ENCODE results near the gene ARHGEF10L. TPM values are rescaled to one million over a fixed set of nuclear protein-coding genes. Genes with fewer than 3 reads are reported as not detected.
A peak's percentile ranks its signal among the peaks of the same experiment; 100 is the strongest.

The ARHGEF10L gene
- total and polyA plus RNA-seq, 4 experiments from 2014 or later: 0.47 to 0.78 TPM; not detected in 2

GRCh38 chr1:17594690-17595601 lies 55.4 kb downstream of the ARHGEF10L start:
- no peaks in the 10 kb centered on the region for H3K9me3 ChIP-seq (ENCODE audit: control insufficient read depth in 1 of 2, low read length in 2 of 2)
- H3K4me3 ChIP-seq (ENCODE audit: low read length in 2 of 2): no peak overlapping the region
- ChIA-PET CTCF (ENCODE audit: partially characterized antibody) (no interaction called here), POLR2A (ENCODE audit: partially characterized antibody) (no interaction called here)
- intact Hi-C loops (cut with micrococcal nuclease): no loop called here
- Mint-ChIP-seq H3K27me3 (peaks cover 0 to 1% of the 10 kb centered on the region in 2 donors), H3K4me1 (no peaks in the 10 kb centered on the region), H3K27ac (no peak overlapping the region), H3K4me3 (no peak overlapping the region), H3K36me3 (no peaks in the 10 kb centered on the region), H3K9me3 (no peaks in the 10 kb centered on the region)
- H3K36me3 ChIP-seq (ENCODE audit: insufficient read depth, low read length): no peaks in the 10 kb centered on the region
- no peak overlapping the region for H3K27ac ChIP-seq (ENCODE audit: low read depth, low read length)
- DNase-seq: no peak
- no peaks in the 10 kb centered on the region for H3K27me3 ChIP-seq (ENCODE audit: insufficient read depth, low read length)
- no peaks in the 10 kb centered on the region for H3K4me1 ChIP-seq (ENCODE audit: insufficient read depth, low read length)

DNA sequence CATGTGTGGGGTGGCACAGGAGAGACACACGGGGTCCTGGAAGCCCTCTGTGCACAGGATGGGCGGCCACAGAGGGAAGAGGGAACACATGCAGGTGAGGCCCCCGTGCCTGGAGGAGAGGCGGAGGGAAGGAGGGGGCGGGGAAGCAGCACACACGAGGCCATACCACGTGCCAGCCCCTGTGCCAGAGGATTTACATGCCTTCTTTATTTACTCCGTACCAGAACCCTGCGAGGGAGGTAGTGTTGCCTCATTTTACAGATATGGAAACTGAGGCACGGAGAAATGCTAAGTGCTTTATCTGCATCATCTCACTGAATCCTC lies 56.1 kb downstream of the ARHGEF10L start:
- Mint-ChIP-seq H3K4me1 (no peaks in the 10 kb centered on the region), H3K9me3 (no peaks in the 10 kb centered on the region), H3K27me3 (peaks cover 0 to 1% of the 10 kb centered on the region in 2 donors), H3K27ac (no peak overlapping the region), H3K4me3 (no peak overlapping the region), H3K36me3 (no peaks in the 10 kb centered on the region)
- Histone ChIP-seq H3K27me3 (ENCODE audit: insufficient read depth, low read length) (no peaks in the 10 kb centered on the region), H3K9me3 (ENCODE audit: control insufficient read depth in 1 of 2, low read length in 2 of 2) (no peaks in the 10 kb centered on the region), H3K4me3 (ENCODE audit: low read length in 2 of 2) (no peak overlapping the region), H3K4me1 (ENCODE audit: insufficient read depth, low read length) (no peaks in the 10 kb centered on the region), H3K36me3 (ENCODE audit: insufficient read depth, low read length) (no peaks in the 10 kb centered on the region), H3K27ac (ENCODE audit: low read depth, low read length) (no peak overlapping the region)
- ChIA-PET POLR2A (ENCODE audit: partially characterized antibody) (no interaction called here), CTCF (ENCODE audit: partially characterized antibody) (no interaction called here)
- no peak for DNase-seq
- intact Hi-C loops (cut with micrococcal nuclease): no loop called here

GRCh38 chr1:17596186-17596585 lies 56.7 kb downstream of the ARHGEF10L start:
- Mint-ChIP-seq H3K27me3 (peaks cover 0 to 1% of the 10 kb centered on the region in 2 donors), H3K27ac (no peak overlapping the region), H3K36me3 (no peaks in the 10 kb centered on the region), H3K9me3 (no peaks in the 10 kb centered on the region), H3K4me1 (no peaks in the 10 kb centered on the region), H3K4me3 (no peak overlapping the region)
- intact Hi-C loops (cut with micrococcal nuclease): no loop called here
- H3K4me3 ChIP-seq (ENCODE audit: low read length in 2 of 2): no peak overlapping the region
- no peaks in the 10 kb centered on the region for H3K9me3 ChIP-seq (ENCODE audit: control insufficient read depth in 1 of 2, low read length in 2 of 2)
- H3K36me3 ChIP-seq (ENCODE audit: insufficient read depth, low read length): no peaks in the 10 kb centered on the region
- H3K27me3 ChIP-seq (ENCODE audit: insufficient read depth, low read length): no peaks in the 10 kb centered on the region
- CTCF ChIA-PET (ENCODE audit: partially characterized antibody): no interaction called here
- H3K27ac ChIP-seq (ENCODE audit: low read depth, low read length): no peak overlapping the region
- POLR2A ChIA-PET (ENCODE audit: partially characterized antibody): no interaction called here
- no peaks in the 10 kb centered on the region for H3K4me1 ChIP-seq (ENCODE audit: insufficient read depth, low read length)
- no peak for DNase-seq

DNA sequence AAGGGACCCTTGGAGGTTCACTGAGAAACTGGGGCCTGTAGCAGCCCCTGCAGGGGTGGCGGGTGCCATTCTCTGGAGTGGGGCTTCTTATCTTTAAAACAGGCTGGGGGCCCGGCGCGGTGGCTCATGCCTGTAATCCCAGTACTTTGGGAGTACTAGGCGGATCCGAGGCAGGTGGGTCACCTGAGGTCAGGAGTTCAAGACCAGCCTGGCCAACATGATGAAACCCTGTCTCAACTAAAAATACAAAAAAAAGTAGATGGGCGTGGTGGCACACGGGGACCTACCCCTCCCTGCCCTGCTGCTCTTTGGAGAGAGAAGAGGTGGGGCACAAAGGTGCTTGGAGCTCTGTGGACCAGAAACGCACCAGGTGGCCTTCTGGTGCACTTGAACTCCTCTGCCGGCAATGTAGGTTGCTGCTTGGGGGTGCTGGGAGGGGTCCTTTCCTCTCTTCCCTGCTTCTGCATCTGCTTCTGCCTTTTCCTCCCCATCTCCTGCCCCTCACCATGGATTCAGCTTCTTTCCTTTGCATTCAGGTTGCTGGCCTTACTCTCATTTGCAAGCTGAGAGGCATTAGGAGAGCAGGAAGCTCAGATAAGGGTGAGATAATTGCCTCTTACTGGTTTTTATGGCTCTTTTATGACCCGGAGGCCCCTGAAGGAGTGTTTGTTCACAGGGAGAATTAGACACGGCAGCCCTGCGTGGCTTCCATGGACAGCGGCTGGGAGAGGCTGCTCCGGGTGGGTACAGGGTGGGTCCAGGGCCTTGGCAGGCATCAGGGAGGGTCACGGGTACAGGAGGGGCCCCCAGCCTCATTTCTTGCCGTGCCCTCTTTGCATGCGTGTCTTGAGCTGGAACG lies 57.4 kb downstream of the ARHGEF10L start:
- Histone ChIP-seq H3K27me3 (ENCODE audit: insufficient read depth, low read length) (no peaks in the 10 kb centered on the region), H3K9me3 (ENCODE audit: control insufficient read depth in 1 of 2, low read length in 2 of 2) (no peaks in the 10 kb centered on the region), H3K27ac (ENCODE audit: low read depth, low read length) (no peak overlapping the region), H3K4me1 (ENCODE audit: insufficient read depth, low read length) (no peaks in the 10 kb centered on the region), H3K36me3 (ENCODE audit: insufficient read depth, low read length) (no peaks in the 10 kb centered on the region), H3K4me3 (ENCODE audit: low read length in 2 of 2) (no peak overlapping the region)
- Mint-ChIP-seq H3K4me3 (no peak overlapping the region), H3K27me3 (peaks cover 0 to 1% of the 10 kb centered on the region in 2 donors), H3K27ac (no peak overlapping the region), H3K9me3 (no peaks in the 10 kb centered on the region), H3K36me3 (no peaks in the 10 kb centered on the region), H3K4me1 (no peaks in the 10 kb centered on the region)
- ChIA-PET CTCF (ENCODE audit: partially characterized antibody) (no interaction called here), POLR2A (ENCODE audit: partially characterized antibody) (no interaction called here)
- intact Hi-C loops (cut with micrococcal nuclease): no loop called here
- DNase-seq: no peak

DNA sequence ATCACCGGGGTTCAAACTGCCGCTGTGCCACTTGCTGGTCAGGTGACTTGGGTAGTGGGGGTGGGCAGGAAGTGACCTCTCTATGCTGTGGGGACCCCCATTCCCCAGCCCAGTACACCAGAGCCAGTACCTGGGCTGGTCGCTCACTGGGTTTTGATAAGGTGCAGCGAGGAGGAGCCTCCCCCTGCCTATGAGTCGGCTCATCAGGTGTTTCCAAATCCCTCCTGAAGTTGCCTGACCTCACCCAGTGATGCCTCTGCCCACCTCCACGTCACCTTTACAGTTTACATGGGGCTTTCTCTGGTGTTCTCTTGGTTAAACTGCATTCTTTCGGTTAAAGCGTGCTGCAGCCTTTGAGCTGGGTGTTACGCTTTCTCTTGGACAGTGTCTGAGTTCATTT lies 58.2 kb downstream of the ARHGEF10L start:
- CTCF ChIA-PET (ENCODE audit: partially characterized antibody): no interaction called here

GRCh38 chr1:17598251-17598650 lies 58.8 kb downstream of the ARHGEF10L start:
- Histone ChIP-seq H3K36me3 (ENCODE audit: insufficient read depth, low read length) (no peaks in the 10 kb centered on the region), H3K27me3 (ENCODE audit: insufficient read depth, low read length) (no peaks in the 10 kb centered on the region), H3K4me3 (ENCODE audit: low read length in 2 of 2) (no peak overlapping the region), H3K9me3 (ENCODE audit: control insufficient read depth in 1 of 2, low read length in 2 of 2) (no peaks in the 10 kb centered on the region), H3K27ac (ENCODE audit: low read depth, low read length) (no peak overlapping the region), H3K4me1 (ENCODE audit: insufficient read depth, low read length) (no peaks in the 10 kb centered on the region)
- ChIA-PET POLR2A (ENCODE audit: partially characterized antibody) (no interaction called here), CTCF (ENCODE audit: partially characterized antibody) (no interaction called here)
- H3K27ac Mint-ChIP-seq: no peak overlapping the region
- DNase-seq: no peak
- intact Hi-C loops (cut with micrococcal nuclease): no loop called here
- H3K36me3 Mint-ChIP-seq: no peaks in the 10 kb centered on the region
- H3K9me3 Mint-ChIP-seq: no peaks in the 10 kb centered on the region
- no peaks in the 10 kb centered on the region for H3K4me1 Mint-ChIP-seq
- H3K4me3 Mint-ChIP-seq: no peak overlapping the region
- peaks cover 0 to 1% of the 10 kb centered on the region in 2 donors for H3K27me3 Mint-ChIP-seq

More for the DNA sequence above, 58.2 kb downstream of the ARHGEF10L start:
- H3K36me3 ChIP-seq (ENCODE audit: insufficient read depth, low read length): no peaks in the 10 kb centered on the region
- Mint-ChIP-seq H3K9me3 (no peaks in the 10 kb centered on the region), H3K4me1 (no peaks in the 10 kb centered on the region), H3K4me3 (no peak overlapping the region), H3K36me3 (no peaks in the 10 kb centered on the region), H3K27me3 (peaks cover 0 to 1% of the 10 kb centered on the region in 2 donors), H3K27ac (no peak overlapping the region)
- DNase-seq: no peak
- H3K4me3 ChIP-seq (ENCODE audit: low read length in 2 of 2): no peak overlapping the region
- no peaks in the 10 kb centered on the region for H3K9me3 ChIP-seq (ENCODE audit: control insufficient read depth in 1 of 2, low read length in 2 of 2)
- H3K27ac ChIP-seq (ENCODE audit: low read depth, low read length): no peak overlapping the region
- no peaks in the 10 kb centered on the region for H3K4me1 ChIP-seq (ENCODE audit: insufficient read depth, low read length)
- H3K27me3 ChIP-seq (ENCODE audit: insufficient read depth, low read length): no peaks in the 10 kb centered on the region
- intact Hi-C loops (cut with micrococcal nuclease): no loop called here
- POLR2A ChIA-PET (ENCODE audit: partially characterized antibody): no interaction called here

DNA sequence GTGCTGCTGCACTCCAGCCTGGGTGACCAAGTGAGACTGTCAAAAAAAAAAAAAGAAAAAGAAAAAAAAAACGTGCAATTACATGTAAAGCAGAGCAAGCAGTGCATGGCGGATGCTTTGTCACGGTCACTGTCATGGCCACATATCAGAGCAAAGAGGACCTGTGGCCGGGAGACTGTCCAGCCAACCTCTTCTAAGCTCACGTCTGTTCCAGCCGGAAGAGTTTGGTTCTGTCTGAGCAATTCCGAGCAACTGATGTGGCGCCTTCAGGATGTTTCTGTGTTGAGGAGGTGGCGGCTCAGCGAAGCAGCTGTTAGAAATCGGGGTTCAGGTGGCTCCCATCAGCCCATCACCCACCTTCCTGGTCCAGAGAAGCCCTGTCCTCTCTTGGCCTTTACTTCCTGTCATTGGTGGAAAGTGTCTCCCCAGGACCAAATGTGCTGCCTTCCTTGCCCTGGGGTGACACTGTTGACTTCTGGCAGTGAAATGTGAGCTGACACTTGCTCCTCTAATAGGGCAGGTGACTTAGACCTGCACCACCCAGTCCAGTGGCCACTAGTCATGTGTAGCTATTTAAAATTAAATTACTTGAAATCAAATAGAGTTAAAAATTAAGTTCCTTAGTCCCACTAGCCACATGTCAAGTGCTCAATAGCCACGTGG lies 59.9 kb downstream of the ARHGEF10L start:
- Mint-ChIP-seq H3K4me3 (peak overlapping the region in 1 of 8 donors; percentile 48), H3K4me1 (no peaks in the 10 kb centered on the region), H3K9me3 (no peaks in the 10 kb centered on the region), H3K27ac (no peak overlapping the region), H3K27me3 (peaks cover 5 to 8% of the 10 kb centered on the region in 2 donors), H3K36me3 (no peaks in the 10 kb centered on the region)
- no peak overlapping the region for H3K4me3 ChIP-seq (ENCODE audit: low read length in 2 of 2)
- H3K9me3 ChIP-seq (ENCODE audit: control insufficient read depth in 1 of 2, low read length in 2 of 2): no peaks in the 10 kb centered on the region
- intact Hi-C loops (cut with micrococcal nuclease): no loop called here
- no peak for DNase-seq
- ChIA-PET POLR2A (ENCODE audit: partially characterized antibody) (no interaction called here), CTCF (ENCODE audit: partially characterized antibody) (no interaction called here)
- H3K27me3 ChIP-seq (ENCODE audit: insufficient read depth, low read length): no peaks in the 10 kb centered on the region
- no peaks in the 10 kb centered on the region for H3K36me3 ChIP-seq (ENCODE audit: insufficient read depth, low read length)
- no peak overlapping the region for H3K27ac ChIP-seq (ENCODE audit: low read depth, low read length)
- H3K4me1 ChIP-seq (ENCODE audit: insufficient read depth, low read length): no peaks in the 10 kb centered on the region

Measured in CD4-positive, alpha-beta memory T cell (primary cell).